PC-3 (cell line): ENCODE results near the gene JCAD. TPM values are rescaled to one million over a fixed set of nuclear protein-coding genes. Genes with fewer than 3 reads are reported as not detected.

Experiments used
- ATAC-seq: fragments of 200-7000 bp; cut with Tn5 transposase; 2 replicates; pipeline ENCODE4 v1.9.1; 2020; ENCODE audit warnings: mild to moderate bottlenecking, moderate library complexity
- BruUV-seq: library from RNA; stranded (reverse); fragments of 400-500 nt; replicated peaks from 2 replicates; lab custom pipeline; 2021; lab: Mats Ljungman, UMichigan
- CTCF ChIA-PET: fragments of 300-600 bp; sonication (Branson Sonifier 250); formaldehyde crosslinking; loops from one replicate; lab custom pipeline; 2022; ENCODE audit warnings: antibody characterized with exemption; lab: Charles Lee
- POLR2A ChIA-PET: fragments of 300-600 bp; sonication (Branson Sonifier 250); formaldehyde crosslinking; loops from one replicate; lab custom pipeline; 2022; ENCODE audit warnings: antibody characterized with exemption; ENCODE audit not compliant: unreplicated experiment; lab: Charles Lee
- DNase-seq: peaks from one replicate; pipeline ENCODE4 v3.0.0-alpha.2; 2015
- H2AFZ ChIP-seq: fragments of 300-600 bp; sonication (generic); 2 replicates; pipeline ENCODE4 v1.6.0; 2016; ENCODE audit warnings: antibody characterized with exemption, low read length
- H3F3A ChIP-seq: fragments of 300-600 bp; sonication (generic); one replicate; pipeline ENCODE4 v1.6.0; 2017; ENCODE audit warnings: antibody characterized with exemption, low read length, control low read depth, mild to moderate bottlenecking; ENCODE audit not compliant: unreplicated experiment
- H3K27ac ChIP-seq: fragments of 300-600 bp; sonication (generic); 2 replicates; pipeline ENCODE4 v1.5.1; 2016; ENCODE audit warnings: mild to moderate bottlenecking, low read length
- H3K27me3 ChIP-seq: fragments of 300-600 bp; sonication (generic); 2 replicates; pipeline ENCODE4 v1.6.1; 2016; ENCODE audit warnings: low read length, mixed read lengths
- H3K36me3 ChIP-seq: fragments of 300-600 bp; sonication (generic); 2 replicates; pipeline ENCODE4 v1.6.1; 2016; ENCODE audit warnings: low read depth, mixed run types, low read length, mixed read lengths
- H3K4me1 ChIP-seq: fragments of 300-600 bp; sonication (generic); 2 replicates; pipeline ENCODE4 v1.5.1; 2016; ENCODE audit warnings: low read length; ENCODE audit not compliant: insufficient read depth
- H3K4me2 ChIP-seq: fragments of 300-600 bp; sonication (generic); 2 replicates; pipeline ENCODE4 v1.6.0; 2016; ENCODE audit warnings: low read length
- H3K4me3 ChIP-seq: fragments of 300-600 bp; sonication (generic); 2 replicates; pipeline ENCODE4 v1.5.1; 2016; ENCODE audit warnings: mild to moderate bottlenecking, low read length, mixed read lengths
- H3K79me2 ChIP-seq: fragments of 300-600 bp; sonication (generic); 2 replicates; pipeline ENCODE4 v1.6.1; 2017; ENCODE audit warnings: low read length, mixed read lengths
- H3K9ac ChIP-seq: fragments of 300-600 bp; sonication (generic); 2 replicates; pipeline ENCODE4 v1.6.0; 2016; ENCODE audit warnings: mild to moderate bottlenecking, low read length
- H3K9me2 ChIP-seq: fragments of 300-600 bp; sonication (generic); replicated peaks from 2 replicates; pipeline ENCODE4 v1.6.1; 2016; ENCODE audit warnings: mixed run types, low read length, mixed read lengths
- H3K9me3 ChIP-seq: fragments of 300-600 bp; sonication (generic); 2 replicates; pipeline ENCODE4 v1.6.1; 2016; ENCODE audit warnings: low read length, mixed read lengths
- H4K20me1 ChIP-seq: fragments of 300-600 bp; sonication (generic); 2 replicates; pipeline ENCODE4 v1.6.1; 2016; ENCODE audit warnings: low read length, mixed read lengths
- CTCF ChIP-seq: fragments of 300-600 bp; sonication (generic); conservative IDR thresholded peaks from 2 replicates; pipeline ENCODE4 v1.5.1; 2017; ENCODE audit warnings: antibody characterized with exemption, low read depth, mild to moderate bottlenecking, low read length
- EZH2 ChIP-seq: fragments of 300-600 bp; sonication (generic); IDR thresholded peaks from one replicate; pipeline ENCODE4 v1.6.1; 2017; ENCODE audit warnings: antibody characterized with exemption, mild to moderate bottlenecking, low read length; ENCODE audit not compliant: unreplicated experiment
- EZH2phosphoT487 ChIP-seq: fragments of 300-600 bp; sonication (generic); IDR thresholded peaks from 2 replicates; pipeline ENCODE4 v1.6.1; 2018; ENCODE audit warnings: mild to moderate bottlenecking, antibody characterized with exemption, low read length, borderline replicate concordance
- intact Hi-C: fragments of 100-400 bp; cut with micrococcal nuclease; formaldehyde crosslinking; loops from 2 replicates; pipeline ENCODE4 v1.9.0; 2023
- total RNA-seq: library from RNA; depleted of rRNA; stranded (reverse); fragments of >200 nt; gene quantifications from 2 replicates; pipeline ENCODE4 v1.2.3, GENCODE V29; 2014

The JCAD gene
- total RNA-seq, 1 experiment from 2014 or later: 5.0 TPM

DNA sequence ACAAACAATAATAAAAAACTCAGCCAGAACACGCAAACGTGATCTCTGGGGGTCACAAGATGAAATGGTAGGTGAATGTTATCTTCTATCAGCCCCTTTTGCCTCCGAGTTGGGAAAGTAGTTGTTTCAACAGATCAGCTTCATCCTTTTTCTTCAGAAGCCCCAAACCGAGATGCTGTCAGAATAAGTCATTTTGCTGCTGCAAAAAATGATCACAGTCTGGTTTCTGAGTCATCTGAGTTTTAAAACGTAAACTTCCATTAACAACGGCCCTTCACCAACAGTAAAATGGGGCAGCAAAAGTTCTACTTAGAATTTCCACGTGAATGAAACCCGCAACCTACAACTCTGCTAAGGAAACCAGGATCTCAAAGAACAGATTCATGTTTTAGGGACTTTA, 44.9 kb downstream of the JCAD start:
- Histone ChIP-seq H3K27ac (no peak overlapping the region), H3F3A (no peaks in the 10 kb centered on the region), H4K20me1 (no peaks in the 10 kb centered on the region), H3K9ac (no peak overlapping the region), H2AFZ (no peak overlapping the region), H3K9me3 (no peaks in the 10 kb centered on the region), H3K27me3 (no peaks in the 10 kb centered on the region), H3K4me1 (no peaks in the 10 kb centered on the region), H3K36me3 (no peaks in the 10 kb centered on the region), H3K9me2 (no peaks in the 10 kb centered on the region), H3K79me2 (no peaks in the 10 kb centered on the region), H3K4me3 (no peak overlapping the region), H3K4me2 (no peak overlapping the region)
- intact Hi-C loops: no loop called here
- ATAC-seq: no peak
- BruUV-seq: no TSS peak
- ChIA-PET POLR2A (interaction anchor here (0.6 kb wide), 1 partner anchor 24 kb away, joined by 3 read pairs; no protein-coding TSS in a partner anchor), CTCF (no interaction called here)
- TF ChIP-seq CTCF (no peak), EZH2phosphoT487 (no peak), EZH2 (no peak)
- no peak for DNase-seq

DNA sequence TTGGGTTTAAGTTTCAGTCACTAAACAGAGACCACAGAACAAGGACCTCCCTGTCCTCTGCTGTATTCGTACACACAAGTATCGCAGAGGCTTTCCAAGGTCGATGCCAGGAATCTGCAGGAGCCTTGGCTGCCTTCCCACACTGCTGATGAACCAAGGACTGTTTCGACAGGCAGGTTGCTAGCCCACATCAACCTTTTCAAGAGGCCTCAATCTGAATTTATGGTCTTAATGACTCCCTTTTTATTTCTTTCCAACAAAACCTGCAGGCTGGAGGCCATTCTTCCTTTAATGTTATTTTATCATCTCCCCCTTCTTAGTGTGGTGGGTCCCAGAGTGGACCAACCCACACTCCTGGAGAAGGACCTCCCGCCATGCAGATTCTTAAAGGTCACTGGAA, 45.6 kb downstream of the JCAD start:
- ChIA-PET POLR2A (interaction anchor here (0.6 kb wide), 1 partner anchor 25 kb away, joined by 3 read pairs; no protein-coding TSS in a partner anchor), CTCF (no interaction called here)
- Histone ChIP-seq H3K27ac (no peak overlapping the region), H3K4me2 (no peak overlapping the region), H3K4me3 (no peak overlapping the region), H4K20me1 (no peaks in the 10 kb centered on the region), H2AFZ (no peak overlapping the region), H3K9me2 (no peaks in the 10 kb centered on the region), H3K36me3 (no peaks in the 10 kb centered on the region), H3K27me3 (no peaks in the 10 kb centered on the region), H3K9me3 (no peaks in the 10 kb centered on the region), H3K9ac (no peak overlapping the region), H3K4me1 (no peaks in the 10 kb centered on the region), H3K79me2 (no peaks in the 10 kb centered on the region), H3F3A (no peaks in the 10 kb centered on the region)
- intact Hi-C loops: no loop called here
- no peak for DNase-seq
- BruUV-seq: no TSS peak
- no peak for ATAC-seq
- TF ChIP-seq CTCF: no peak
- no peak for TF ChIP-seq EZH2phosphoT487
- no peak for TF ChIP-seq EZH2

GRCh38 chr10:30011956-30012647, 47.3 kb downstream of the JCAD start:
- Histone ChIP-seq H3F3A (no peaks in the 10 kb centered on the region), H3K36me3 (no peaks in the 10 kb centered on the region), H3K9ac (no peak overlapping the region), H3K4me1 (no peaks in the 10 kb centered on the region), H3K79me2 (no peaks in the 10 kb centered on the region), H3K9me2 (no peaks in the 10 kb centered on the region), H3K4me3 (no peak overlapping the region), H3K27ac (no peak overlapping the region), H3K9me3 (no peaks in the 10 kb centered on the region), H3K27me3 (no peaks in the 10 kb centered on the region), H2AFZ (no peak overlapping the region), H4K20me1 (no peaks in the 10 kb centered on the region), H3K4me2 (no peak overlapping the region)
- CTCF ChIA-PET: no interaction called here
- ATAC-seq (no peak), DNase-seq (no peak)
- no TSS peak for BruUV-seq
- POLR2A ChIA-PET: no interaction called here
- intact Hi-C loops: no loop called here
- TF ChIP-seq EZH2: no peak
- no peak for TF ChIP-seq EZH2phosphoT487
- no peak for TF ChIP-seq CTCF
